NCI-H1417 (cell line): ENCODE results near the gene SLC16A4.

Experiments used
- DNase-seq, 3 experiments: peaks; one replicate each; lab custom pipeline; 2025; lab: John Stamatoyannopoulos, UW

SLC16A4 gene

DNA sequence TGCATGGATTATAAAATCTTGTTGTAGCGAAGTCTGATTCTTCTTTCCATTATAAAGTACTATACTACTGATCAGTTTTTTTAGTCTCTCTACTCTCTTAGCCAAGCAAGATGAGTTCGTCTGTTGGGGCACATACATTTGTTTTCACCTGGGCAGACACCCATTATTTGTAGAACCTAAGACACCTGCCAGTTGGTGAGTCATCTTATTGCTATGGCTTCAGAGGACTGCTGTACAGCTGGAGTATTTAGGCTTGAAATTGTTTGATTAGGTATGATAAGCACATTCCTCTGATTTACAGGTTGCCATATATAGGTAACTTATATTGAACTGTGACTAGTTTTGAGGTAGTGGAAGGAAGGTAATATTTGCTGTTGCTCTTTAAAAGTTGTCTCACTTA lies 34.4 kb downstream of the SLC16A4 start:
- DNase-seq = peak in 2 of 3 experiments; percentile 23 to 47

DNA sequence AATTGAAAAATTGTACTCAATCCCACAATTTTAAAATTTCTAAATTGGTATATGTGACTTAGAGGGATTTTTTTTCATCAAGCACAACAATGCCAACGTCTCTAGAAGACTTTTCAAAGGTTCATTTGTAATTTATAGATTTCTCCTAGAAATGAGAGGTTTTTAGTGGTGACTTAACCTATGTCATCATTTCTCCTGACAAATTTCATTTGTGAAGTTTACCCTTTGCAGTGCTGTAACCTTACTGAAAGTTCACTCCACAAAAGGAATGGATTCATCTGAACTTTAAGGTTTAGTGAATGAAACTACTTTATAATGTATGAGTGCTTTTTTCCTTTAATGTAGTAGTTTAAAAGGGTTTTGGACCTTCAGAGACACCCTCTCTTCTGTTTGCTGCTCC lies 35.5 kb downstream of the SLC16A4 start:
- DNase-seq = no peak

DNA sequence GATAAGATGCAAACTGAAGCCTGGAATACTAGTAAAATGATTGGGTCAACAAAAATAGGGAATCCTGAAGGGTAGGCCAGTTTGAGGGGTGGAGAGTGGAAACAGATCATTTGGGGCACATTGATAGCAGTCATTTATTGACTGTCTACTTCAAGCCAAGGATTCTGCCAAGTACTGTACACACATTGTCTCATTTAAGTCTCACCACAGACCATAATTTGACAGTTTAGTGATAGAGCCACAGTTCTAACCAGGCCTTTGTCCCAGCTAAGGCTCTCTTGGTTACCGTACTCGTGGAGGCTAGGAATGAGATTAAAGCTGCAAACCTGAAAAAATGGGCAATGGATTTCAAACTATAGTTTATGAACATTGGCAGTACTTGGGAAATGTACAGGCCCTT lies 40.5 kb downstream of the SLC16A4 start:
- no peak for DNase-seq

GRCh38 chr1:110348771-110349170 lies 42.1 kb downstream of the SLC16A4 start:
- no peak for DNase-seq

GRCh38 chr1:110348050-110348449 lies 42.8 kb downstream of the SLC16A4 start:
- DNase-seq = no peak

DNA sequence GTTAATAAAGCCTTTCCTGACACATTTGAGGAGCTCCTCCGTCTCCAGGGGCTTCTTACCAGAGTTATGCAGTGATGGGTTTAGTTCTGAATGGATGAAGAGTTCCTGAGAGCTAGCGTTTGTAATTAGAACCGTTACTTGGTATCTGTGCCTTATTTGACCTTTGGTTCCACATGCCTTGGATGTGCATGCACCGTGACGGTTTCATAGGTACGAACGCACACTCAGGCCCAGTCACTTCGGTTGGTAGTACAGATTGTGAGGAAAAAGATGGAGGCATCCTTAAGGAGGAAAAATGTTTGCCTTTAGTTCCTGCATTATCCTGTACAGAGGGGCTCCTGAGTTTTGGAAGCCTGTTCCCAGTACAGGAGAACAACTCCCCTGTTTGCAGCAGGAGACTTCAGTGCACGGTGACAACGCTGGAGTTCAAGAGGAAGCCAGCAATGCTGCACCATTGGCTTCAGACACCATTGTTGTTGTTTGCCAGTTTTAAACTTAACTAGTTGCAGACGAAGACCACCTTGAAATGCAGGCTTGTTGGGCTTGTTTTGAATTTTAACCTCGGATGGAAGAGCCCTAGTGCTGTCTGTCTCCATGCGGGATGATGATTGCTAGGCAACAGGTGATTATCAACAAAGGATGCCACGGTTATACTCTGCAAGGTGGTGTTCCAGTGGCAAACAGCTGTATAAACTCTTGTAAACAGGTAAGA lies 43.5 kb downstream of the SLC16A4 start:
- peak in 1 of 3 experiments; percentile 35 for DNase-seq

- DNase-seq = no peak
These were observed 44.1 kb downstream of the SLC16A4 start for GRCh38 chr1:110346690-110347089.

GRCh38 chr1:110345480-110345879 lies 45.3 kb downstream of the SLC16A4 start:
- no peak for DNase-seq

DNA sequence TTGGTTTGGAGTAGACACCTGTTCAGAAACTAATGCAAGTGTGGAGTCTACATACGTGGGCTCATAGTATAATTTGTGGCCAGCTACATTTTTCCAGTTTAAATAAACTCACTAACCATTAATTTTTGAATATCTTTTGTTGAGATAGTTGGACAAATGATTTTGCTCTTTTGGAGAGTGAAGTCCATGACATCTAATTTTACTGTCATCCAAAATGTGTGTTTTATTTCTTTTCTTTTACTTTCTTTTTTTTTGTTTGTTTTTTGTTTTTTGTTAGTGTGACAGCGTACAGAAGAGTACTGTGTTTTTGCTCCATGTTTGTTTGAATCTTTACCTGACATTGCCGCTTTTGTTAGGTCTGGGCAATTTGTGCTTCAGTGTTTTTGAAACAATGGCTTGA lies 46.7 kb downstream of the SLC16A4 start:
- no peak for DNase-seq

GRCh38 chr1:110343249-110343648 lies 47.6 kb downstream of the SLC16A4 start:
- DNase-seq = no peak

- no peak for DNase-seq
These were observed 48.9 kb downstream of the SLC16A4 start for GRCh38 chr1:110341872-110342331.

GRCh38 chr1:110341146-110341871 lies 49.5 kb downstream of the SLC16A4 start:
- DNase-seq = no peak

DNA sequence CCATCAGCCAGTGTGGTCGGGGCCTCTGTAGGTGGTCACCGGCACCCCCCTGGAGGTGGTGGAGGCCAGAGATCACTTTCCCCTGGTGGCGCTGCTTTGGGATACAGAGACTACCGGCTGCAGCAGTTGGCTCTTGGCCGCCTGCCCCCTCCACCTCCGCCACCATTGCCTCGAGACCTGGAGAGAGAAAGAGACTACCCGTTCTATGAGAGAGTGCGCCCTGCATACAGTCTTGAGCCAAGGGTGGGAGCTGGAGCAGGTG lies 50.7 kb downstream of the SLC16A4 start:
- DNase-seq = peak in 1 of 3 experiments; percentile 46

- DNase-seq = peak; percentile 38 to 76 (median 62)
These were observed 51.2 kb downstream of the SLC16A4 start for GRCh38 chr1:110339407-110340206.

GRCh38 chr1:110338886-110339406 lies 51.9 kb downstream of the SLC16A4 start, which contains the start of gene RBM15:
RBM15 (plus strand) TSS chr1:110339377; CDS start chr1:110339406, 29 bp downstream.
- DNase-seq = peak; percentile 100

GRCh38 chr1:110338309-110338885 lies 52.4 kb downstream of the SLC16A4 start:
- peak; percentile 93 to 98 (median 97) for DNase-seq

- DNase-seq = peak; percentile 56 to 88 (median 78)
These were observed 53.0 kb downstream of the SLC16A4 start for GRCh38 chr1:110337704-110338308.

DNA sequence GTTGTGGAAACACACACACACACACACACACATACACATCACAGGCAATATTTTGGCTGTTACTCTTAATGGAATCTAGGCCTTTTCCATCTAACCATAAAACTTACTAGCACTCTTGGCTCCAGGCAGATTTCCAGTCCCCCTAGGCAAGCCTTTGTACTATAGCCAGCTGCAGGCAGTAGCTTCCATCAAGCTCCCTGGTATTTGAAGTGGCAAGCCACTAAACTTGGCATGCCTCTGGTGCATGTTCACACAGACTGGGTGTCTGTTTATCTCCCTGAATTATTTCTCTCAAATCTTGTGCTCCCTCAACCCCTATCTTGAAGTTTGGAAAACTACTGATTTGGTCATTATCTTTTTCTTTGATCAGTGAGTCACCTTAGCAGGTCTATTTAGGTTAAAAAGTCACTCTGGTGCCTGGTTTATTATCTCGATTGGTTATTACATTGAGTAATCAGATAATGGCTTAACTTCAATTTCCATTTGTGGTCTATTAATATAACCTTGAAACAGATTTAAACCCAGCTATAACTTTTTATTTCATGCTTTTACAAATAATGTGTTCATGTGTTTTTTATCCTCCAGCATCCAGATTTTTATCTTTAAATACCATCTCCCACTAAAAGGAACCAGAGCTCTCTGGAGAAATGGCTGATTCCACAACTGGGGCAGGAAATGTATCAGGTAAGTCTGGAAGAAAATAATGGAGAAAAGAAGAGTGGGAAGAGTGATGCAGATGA lies 54.4 kb downstream of the SLC16A4 start:
- peak in 1 of 3 experiments; percentile 23 for DNase-seq

DNA sequence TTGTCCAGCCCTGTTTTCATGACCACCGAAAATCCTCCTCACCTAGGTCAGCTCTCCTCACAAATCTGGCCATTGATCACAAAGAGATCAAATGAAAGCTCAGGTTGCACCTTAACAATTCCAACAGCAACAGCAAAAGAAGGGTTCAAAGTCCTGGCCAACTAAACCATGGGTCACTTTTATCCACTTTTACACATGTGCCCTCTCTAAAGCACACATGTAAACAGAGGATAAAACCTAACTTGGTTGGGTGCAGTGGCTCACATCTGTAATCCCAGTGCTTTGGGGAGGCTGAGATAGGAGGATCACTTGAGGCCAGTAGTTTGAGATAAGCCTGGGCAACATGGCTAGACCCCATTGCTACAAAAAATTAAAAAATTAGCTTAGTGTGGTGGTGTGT lies 55.6 kb downstream of the SLC16A4 start:
- no peak for DNase-seq

- DNase-seq = no peak
These were observed 62.1 kb downstream of the SLC16A4 start for GRCh38 chr1:110328700-110329099.

- no peak for DNase-seq
These were observed 62.6 kb downstream of the SLC16A4 start for GRCh38 chr1:110328274-110328673.
